Hematopoietic multipotent progenitor cell treated with erythropoietin and hydrocortisone succinate and interleukin-3 and kit ligand, for 4 days (in vitro differentiated cells): ENCODE measurements around the gene PKD2.
"Not testable (repeated sequence)": the region's sequence is repeated elsewhere in the genome, so short reads cannot be mapped to it uniquely, and the experiment has no call there.

Source experiments
- DNase-seq: peaks from one replicate; pipeline ENCODE4 v3.0.0-alpha.2; 2015

Gene PKD2

DNA sequence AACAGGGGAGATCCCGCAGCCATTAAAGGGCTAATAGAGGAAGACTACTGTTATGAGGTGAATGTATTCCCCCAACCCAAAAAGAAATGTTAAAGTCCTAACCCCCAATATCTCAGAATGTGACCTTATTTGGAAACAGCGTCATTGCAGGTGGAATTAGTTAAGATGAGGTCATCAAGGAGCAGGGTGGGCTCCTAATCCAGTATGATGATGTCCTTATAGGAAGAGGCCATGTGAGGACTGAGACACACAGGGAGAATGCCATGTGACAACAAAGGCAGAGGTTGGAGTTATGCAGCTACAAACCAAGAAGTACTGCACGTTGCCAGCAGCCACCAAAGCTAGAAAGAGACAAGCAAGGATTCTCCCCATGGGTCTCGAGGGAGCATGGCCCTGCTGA, 17.7 kb upstream of the PKD2 start:
- DNase-seq: no peak

DNA sequence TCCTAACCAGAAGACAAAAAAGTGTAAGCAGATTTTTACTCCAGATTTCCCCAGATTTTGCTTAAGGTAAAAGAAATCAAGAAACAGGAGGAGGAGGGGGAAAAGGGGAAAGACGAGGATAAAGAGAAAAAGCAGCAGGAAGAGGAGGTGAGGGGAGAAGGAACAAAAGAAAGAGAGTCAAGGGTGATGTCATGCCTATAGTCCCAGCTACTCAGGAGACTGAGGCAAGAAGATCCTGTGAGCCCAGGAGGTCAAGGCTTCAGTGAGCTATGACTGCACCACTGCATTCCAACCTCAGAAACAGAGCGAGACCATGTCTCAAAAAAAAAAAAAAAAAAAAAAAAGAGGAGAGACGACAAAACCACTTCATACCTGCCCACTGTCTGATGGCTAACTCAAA, 12.0 kb upstream of the PKD2 start:
- DNase-seq: no peak

DNA sequence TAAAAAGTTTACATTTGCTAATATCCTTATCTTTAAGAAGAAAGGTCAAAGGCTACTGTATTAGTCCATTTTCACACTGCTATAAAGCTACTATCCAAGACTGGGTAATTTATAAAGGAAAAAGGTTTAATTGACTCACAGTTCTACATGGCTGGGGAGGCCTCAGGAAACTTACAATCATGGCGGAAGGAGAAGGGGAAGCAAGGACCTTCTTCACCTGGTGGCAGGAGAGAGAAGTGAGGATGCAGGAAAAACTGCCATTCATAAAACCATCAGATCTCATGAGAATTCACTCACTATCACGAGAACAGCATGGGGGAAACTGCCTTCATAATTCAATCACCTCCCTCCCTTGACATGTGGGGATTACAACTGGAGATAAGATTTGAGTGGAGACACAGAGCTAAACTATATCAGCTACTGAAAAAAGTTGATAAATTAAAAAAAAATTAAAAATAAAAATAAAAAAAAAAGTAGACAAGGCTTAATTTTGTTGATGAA, 8.2 kb upstream of the PKD2 start:
- not testable (repeated sequence) for DNase-seq

DNA sequence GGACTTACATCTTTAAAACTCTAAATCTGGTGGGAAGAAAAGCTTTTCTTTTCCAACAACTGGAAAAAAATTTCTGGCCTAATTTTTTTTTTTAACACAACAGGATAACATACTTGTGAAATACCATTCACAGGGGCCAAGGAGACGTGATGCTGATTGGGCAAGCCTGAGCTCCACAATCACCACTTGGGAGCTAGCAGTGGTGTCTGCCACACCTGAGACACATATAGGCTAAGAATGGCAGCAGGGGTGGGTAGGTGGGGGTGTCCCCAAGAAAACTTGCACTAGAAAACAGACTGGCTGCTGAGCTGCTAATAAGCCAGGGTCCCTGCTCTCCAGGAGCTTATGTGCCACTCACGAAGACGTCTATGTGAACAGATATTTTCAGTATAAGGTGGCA, 5.6 kb upstream of the PKD2 start:
- no peak for DNase-seq

DNA sequence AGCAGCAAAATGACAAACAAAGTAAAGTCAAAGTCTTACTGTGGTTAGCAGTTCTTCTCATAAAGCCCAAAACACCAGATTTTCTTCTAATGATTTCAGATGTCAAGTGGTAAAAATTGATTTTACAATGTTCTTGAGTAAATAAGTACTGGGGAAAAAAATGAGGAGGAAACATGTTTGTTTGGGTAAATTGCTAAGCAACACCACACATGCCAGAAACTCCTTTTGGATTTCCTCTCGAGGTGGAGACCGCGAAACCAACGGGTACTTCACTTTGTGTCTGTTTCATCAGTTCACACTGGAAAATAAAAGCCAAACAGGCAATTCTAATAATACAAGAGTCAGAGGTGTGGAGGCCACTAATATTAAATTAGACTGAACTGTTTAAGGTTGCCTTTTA, 4.6 kb upstream of the PKD2 start:
- no peak for DNase-seq

DNA sequence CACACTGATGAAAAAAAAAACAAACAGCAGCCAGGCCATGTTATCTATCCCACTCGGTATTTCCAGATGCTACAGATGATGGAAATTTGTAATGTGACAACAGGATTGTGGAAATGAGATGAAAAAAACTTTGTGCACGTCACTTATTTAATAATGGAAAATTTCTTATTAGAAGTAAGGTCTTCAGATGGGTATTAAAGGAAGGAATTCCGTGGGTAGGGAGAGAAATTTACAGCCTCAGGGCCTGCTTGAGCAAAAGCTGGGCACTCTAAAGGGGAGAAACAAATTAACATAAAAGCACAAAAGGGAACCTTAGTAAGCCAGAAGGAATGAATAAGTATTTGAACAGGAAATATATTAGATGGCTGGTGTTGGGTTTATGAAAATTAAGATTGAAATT, 4.2 kb upstream of the PKD2 start:
- no peak for DNase-seq

DNA sequence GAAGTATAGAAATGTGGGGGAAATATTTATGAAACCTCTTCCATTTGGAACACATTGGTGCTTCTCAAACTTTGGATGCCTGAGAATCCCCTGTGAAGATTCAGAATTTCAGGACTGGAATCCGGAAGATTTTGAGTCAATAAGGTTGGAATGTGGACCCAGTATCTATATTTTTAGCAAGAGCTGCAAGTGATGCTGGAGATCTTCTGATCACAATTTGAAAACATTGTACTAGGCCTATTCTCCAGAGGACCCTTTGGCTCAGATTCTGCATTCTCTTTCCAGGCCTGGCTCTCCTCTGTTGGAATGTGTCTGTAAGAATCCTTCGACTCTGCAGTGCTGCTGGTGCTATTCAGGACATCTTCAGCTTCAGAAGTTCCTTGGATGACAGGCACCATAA, 2.4 kb upstream of the PKD2 start:
- DNase-seq: no peak

DNA sequence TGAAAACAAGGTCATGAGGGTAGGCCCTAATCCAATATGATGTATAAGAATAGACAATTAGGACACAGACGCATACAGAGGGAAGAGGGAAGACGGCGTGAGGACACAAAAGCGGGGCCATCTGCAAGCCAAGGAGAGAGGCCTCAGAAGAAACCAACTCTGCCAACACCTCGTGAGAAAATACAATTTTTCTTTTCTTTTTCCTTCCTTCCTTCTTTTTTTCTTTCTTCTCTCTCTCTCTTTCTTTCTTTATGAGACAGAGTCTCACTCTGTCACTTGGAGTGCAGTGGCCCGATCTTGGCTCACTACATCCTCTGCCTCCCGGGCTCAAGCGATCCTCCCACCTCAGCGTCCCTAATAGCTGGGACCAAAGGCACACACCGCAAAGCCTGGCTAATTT, 1.5 kb upstream of the PKD2 start:
- DNase-seq: no peak

DNA sequence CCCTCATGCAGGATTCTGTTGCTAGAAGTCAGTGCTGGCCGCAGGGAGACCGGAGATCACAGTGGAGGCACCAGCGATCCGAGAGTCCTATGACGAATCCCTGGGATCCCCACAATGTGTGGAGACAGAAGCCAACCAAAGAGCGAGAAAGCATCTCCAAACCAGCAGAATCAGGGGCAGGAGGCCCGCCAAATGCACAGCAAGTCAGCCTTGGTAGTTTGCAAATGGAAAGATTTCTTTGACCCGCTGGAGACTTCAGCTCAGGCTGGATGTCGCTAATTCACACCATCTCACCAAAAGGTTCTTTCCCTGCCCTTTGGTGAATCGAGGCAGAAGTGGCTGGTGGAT, 505 bp upstream of the PKD2 start:
- DNase-seq: no peak

DNA sequence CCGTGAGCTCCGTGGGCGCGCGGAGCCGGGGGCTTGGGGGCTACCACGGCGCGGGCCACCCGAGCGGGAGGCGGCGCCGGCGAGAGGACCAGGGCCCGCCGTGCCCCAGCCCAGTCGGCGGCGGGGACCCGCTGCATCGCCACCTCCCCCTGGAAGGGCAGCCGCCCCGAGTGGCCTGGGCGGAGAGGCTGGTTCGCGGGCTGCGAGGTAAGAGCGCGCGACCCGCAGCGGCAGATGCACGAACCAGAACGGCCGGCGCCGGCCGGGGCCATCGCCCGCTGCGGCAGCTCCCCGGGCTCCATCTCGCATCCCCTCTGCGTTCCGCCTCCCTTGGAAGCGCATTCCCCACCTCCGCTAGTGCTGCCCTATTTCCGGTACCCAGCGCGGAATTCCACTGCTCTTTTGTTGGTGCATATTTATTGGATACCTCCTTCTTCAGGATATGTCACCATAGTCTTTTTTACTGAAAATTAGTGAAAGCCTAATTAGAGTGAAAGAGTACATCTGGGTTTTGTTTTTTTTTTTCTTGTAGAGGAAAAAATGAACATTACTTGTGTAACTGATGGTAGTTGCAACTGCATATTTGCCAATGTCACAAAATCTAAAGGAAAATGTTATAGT, 797 bp downstream of the PKD2 start:
- peak; percentile 64 for DNase-seq

DNA sequence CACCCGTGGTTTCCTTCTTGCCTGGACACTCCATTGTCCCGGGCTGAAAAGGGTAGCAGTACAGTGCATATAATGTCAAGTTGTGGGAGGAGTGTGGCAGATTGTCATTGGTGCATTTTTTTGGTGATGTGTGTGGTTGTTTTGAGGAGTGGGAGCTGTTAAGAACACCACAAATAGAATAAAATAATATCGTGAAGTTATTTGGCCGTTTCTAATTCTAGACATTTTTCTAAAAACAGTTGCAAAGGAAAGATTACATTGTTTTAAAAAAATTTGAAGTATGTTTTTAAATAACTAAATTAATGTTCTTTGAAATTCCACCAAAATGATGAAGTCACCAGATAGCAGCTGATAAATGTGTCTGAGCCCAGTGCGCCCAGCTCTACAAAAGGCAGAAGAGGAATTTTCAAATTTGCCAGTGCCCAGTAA, 1.3 kb downstream of the PKD2 start:
- DNase-seq: peak; percentile 67

DNA sequence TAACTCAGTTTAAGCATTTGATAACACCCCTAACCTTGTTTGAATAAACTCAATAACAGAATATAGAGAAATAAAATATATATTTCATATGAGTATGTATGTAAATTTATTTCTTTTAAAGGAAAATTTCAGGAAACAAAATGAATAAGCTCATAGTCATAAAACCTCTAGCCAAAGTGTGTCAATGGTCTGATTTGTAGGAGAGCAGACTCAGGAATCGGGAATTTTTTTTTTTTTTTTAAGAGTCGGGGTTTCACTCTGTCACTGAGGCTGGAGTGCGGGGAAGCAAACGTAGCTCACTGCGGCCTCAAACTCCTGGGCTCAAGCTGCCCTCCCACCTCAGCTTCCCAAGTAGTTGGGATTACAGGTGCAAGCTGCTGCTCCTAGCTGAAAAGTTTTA, 2.4 kb downstream of the PKD2 start:
- no peak for DNase-seq

DNA sequence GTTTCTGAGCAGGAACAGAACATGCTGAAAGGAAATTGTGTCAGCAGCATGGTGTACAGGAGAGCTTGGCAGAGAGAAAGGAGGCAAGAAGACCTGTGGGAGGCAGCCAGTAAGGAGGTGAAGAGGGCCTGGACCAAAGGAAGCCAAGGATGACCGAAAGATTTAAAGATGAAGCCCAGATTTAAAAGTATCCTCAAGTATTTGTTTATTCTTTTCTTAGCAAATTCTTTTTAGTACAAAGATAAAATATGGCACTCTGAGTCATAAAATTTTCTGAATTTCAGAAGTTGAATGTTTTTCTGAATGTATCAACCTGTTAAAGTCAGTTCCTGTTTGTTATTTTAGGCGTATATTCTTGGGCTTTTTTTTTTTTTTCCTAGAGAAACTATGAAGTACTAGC, 3.5 kb downstream of the PKD2 start:
- no peak for DNase-seq

DNA sequence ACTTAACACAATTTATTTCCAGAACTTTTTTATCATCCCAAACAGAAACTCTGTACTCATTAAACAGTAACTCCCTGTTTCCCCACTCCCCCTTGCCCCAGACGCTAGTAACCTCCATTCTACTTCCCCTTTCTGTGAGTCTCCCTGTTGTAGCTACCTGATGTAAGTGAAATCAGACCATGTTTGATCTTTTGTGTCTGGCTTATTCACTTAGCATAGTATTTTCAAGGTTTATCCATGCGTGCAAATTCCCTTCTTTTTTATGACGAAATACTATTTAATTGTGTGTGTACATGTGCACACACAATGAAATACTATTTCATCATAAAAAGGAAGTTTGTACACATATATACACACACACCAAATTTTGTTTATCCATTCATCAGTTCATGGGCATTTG, 5.2 kb downstream of the PKD2 start:
- DNase-seq: peak; percentile 88

DNA sequence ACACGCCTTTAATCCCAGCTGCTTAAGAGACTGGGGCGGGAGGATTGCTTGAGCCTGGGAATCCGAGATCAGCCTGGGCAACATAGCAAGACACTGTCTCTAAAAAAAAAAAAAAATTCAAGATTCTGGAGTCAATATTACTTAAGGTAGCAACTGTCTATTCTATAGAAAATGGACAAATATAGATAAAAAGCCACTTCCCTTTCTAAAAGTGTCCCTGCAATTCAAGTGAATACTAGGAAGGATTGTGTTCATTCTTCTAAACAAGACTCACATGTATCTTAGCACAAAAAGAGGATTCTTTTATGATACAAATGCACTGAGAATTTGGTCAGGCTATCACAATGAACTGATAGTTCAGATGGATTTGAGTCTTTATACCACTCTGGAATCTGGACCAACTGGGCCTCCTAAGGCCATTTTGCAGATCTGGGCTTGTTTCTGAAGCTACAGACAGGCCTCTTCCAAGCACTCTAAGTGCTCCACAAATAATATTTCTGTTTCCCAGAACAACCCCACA, 7.0 kb downstream of the PKD2 start:
- DNase-seq: peak; percentile 54

DNA sequence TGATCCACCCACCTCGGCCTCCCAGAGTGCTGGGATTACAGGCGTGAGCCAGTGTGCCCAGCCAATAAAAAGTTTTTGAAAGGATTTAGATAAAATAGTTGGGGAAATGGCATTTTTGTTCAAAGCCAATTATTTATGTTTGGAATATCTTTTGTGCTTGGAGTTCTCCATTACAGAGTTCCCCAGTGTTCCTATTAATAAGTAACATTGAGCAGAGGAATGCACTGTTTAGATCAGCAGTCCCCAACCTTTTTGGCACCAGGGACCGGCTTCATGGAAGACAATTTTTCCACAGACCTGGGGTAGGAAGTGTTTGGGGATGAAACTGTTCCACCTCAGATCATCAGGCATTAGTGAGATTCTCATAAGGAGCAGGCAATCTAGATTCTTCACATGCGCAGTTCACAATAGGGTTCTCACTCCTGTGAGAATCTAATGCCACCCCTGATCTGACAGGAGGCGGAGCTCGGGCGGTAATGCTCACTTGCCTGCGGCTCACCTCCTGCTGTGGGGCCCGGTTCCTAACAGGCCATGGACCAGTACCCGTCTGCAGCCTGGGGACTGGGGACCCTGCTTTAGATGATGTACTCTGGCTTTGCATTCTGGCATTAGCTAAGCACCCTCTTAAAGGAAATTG, 8.3 kb downstream of the PKD2 start:
- no peak for DNase-seq

DNA sequence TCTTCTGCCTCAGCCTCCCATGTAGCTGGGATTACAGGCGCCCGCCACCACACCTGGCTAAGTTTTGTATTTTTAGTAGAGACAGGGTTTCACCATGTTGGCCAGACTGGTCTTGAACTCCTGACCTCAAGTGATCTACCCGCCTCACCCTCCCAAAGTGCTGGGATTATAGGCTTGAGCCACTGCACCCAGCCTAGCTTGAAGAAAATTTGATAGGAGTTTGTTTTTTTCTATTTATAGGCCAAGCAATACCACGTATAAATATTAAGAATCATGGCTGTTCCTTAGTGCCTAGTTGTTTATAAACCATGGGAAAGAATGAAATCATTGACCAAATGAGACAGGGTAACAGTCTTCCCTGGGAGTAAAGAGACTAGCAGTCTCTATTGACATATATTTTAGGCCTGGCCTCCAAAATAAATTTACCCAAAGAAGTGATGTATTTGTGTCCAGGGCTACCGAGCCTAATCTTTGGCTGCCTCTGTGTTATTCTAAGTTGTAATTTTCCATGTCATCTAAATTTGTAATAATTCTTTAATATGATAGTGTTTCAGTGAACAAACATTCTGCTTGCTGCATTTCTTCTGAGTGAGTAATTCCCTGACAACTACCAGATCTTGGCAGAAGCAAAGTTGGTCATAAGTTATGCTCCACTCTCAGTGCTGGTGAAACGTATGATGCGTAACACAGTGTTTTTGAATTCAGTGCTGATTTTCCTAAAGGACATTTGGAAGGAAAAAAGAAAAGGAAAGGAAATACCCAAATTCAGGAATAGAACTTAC, 10.3 kb downstream of the PKD2 start:
- DNase-seq: no peak

DNA sequence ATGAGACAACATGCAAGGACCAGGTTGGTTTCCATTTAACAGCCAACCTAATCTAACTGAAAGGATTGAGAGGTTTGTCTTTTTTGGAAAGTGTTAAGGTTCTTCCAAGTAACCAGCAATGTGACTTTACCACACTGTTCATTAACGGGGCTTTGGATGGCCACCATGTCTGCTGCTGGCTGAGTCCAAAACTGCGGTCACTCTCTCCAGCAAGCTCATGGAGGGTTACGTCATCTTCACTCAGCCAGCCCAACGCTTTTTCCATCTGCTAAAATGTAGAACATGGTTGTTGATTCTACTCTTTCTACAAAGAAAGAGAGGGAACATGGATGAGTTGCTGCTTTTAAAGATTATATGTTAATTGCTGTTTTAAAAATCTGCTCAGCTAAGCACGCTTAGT, 11.0 kb downstream of the PKD2 start:
- no peak for DNase-seq

DNA sequence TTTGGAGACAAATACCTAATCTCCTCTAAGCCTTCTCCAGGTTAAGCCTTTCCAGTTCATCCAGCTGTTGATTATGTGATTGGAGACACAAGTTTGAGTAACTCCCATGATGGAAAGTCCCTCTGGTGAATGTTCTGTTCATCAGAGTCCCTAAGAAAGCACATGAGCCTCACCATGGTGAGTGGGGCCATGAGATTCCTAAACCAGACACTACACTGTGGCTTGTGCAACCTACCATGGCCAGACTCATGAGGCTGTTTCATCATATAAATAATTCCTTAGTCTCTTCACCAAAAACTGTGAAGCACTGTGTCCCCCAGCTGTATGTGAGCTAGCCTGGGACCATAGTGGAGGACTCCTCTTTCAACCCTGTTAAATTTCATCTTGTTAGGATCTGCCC, 14.4 kb downstream of the PKD2 start:
- no peak for DNase-seq

DNA sequence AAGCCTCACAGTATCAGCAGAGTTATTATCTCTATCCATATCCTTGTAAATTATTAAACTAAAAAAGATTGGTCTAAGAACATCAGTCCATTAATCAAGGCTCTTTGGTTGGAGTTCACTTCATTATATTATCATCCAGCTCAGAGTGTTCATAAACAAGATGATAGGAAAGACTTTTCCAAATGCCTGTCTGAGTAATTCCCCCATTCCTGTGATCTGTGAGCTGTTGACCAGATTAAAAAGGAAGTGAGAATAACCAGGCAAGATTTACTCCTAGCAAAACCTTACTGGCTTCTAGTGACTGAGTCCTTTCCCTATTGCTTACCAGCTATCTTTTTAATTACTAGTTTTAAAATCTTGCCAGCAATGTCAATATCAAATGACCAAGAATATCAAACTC, 14.9 kb downstream of the PKD2 start:
- DNase-seq: no peak

DNA sequence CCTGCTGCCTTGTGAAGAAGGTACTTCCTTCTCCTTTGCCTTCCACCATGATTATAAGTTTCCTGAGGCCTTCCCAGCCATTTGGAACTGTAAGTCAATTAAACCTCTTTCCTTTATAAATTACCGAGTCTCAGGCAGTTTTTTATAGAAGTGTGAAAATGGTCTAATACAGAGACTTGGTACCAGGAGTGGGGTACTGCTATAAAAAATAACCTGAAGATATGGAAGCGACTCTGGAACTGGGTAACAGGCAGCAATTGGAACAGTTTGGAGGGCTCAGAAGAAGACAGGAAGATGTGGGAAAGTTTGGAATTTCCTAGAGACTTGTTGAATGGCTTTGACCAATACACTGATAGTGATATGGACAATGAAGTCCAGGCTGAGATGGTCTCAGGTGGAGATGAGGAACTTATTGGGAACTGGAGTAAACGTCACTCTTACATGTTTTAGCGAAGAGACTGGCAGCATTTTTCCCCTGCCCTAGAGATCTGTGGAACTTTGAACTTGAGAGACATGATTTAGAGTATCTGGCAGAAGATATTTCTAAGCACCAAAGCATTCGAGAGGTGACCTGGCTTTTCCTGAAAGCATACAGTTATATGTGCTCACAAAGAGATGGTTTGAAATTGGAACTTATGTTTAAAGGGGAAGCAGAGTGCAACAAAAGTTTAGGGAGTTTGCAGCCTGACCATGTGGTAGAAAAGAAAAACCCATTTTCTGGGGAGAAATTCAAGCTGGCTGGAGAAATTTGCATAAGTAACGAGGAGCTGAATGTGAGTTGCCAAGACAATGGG, 18.6 kb downstream of the PKD2 start:
- not testable (repeated sequence) for DNase-seq

DNA sequence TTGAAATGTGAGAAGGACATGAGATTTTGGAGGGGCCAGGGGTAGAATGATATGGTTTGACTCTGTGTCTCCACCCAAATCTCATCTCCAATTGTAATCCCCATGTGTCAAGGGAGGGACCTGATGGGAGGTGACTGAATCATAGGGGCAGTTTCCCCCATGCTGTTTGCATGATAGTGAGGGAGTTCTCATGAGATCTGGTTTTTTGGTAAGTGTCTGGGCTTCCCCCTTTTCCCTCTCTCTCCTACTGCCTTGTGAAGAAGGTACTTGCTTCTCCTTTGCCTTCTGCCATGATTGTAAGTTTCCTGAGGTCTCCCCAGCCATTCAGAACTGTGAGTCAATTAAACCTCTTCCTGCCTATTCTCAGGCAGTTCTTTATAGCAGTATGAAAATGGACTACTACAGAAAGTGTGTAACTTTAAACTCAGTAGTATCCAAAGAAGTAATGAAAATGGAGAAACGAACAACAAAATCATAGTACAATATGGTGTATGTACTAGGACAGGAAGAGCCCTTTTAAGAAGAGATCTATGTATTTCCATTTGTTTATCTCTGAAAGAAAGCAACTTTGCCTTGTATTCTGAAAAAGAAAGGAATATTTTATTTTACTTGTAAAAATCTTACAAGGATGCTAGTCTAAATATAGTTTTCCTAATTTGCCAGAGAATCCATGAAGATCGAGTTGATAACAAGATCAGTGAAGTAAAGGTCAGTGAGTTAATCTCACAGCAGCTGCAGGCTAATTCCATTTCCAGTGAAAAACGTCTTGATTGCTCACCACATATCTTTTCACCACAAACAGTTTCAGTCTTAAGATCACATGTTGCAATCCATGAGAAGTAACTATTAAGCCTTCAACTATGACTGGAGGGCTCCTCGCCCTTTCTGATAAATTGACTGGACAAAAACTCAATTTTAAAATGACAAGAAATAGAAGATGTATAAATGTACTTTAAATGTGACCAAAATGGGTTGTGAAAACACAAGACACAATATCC, 20.5 kb downstream of the PKD2 start:
- peak; percentile 85 for DNase-seq
